C4-2B (cell line): Measurements from ENCODE around the gene NR5A2.

ENCODE experiments used
- ZFX ChIP-seq: fragments of 450-650 bp; IDR thresholded peaks from 2 replicates; pipeline ENCODE4 v1.6.1; 2017
- TF ChIP-seq, protein P1 (sequence below): fragments of 450-650 bp; conservative IDR thresholded peaks from 2 replicates; pipeline ENCODE4 v1.5.1; 2017; ENCODE audit warnings: mild to moderate bottlenecking

DNA sequence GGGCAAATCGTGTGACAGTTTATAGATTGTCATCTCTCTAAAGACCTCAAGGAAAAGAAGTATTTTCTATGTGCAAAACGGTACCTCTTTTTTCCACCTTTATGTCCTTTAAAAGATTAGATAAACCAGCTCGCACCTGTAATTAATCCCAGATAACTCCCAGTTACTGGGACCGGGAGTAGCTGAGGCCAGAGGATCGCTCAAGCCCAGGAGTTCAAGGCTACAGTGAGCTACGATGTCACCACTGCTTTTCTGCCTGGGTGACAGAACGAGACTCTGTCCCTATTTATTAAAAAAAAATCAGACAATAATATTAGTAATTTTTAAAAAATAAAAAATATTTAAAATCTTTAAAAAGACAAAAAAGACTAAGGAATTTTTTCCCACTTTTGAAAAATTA, 141.4 kb downstream of the NR5A2 start:
- TF ChIP-seq, protein P1, sequence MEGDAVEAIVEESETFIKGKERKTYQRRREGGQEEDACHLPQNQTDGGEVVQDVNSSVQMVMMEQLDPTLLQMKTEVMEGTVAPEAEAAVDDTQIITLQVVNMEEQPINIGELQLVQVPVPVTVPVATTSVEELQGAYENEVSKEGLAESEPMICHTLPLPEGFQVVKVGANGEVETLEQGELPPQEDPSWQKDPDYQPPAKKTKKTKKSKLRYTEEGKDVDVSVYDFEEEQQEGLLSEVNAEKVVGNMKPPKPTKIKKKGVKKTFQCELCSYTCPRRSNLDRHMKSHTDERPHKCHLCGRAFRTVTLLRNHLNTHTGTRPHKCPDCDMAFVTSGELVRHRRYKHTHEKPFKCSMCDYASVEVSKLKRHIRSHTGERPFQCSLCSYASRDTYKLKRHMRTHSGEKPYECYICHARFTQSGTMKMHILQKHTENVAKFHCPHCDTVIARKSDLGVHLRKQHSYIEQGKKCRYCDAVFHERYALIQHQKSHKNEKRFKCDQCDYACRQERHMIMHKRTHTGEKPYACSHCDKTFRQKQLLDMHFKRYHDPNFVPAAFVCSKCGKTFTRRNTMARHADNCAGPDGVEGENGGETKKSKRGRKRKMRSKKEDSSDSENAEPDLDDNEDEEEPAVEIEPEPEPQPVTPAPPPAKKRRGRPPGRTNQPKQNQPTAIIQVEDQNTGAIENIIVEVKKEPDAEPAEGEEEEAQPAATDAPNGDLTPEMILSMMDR = no peak
- TF ChIP-seq ZFX = no peak
